Memory B cell (primary cell): ENCODE measurements around the gene TENT4B.
A peak's percentile ranks its signal among the peaks of the same experiment; 100 is the strongest.

Experiments
- ATAC-seq: fragments of 150-1000 bp; cut with Tn5 transposase; 2 replicates; pipeline ENCODE4 v1.10.0; 2021; ENCODE audit warnings: low read depth, mild to moderate bottlenecking, moderate library complexity
- DNase-seq, 2 donors: peaks; one replicate each; pipeline ENCODE4 v3.0.0; 2022; ENCODE audit warnings: low spot score in 2 of 2
- H3K27ac Mint-ChIP-seq: one replicate; pipeline ENCODE4 v1.8.0; 2022; ENCODE audit warnings: mild to moderate bottlenecking, moderate library complexity, mixed read lengths
- H3K27me3 Mint-ChIP-seq: one replicate; pipeline ENCODE4 v1.8.0; 2022; ENCODE audit warnings: mixed read lengths
- H3K36me3 Mint-ChIP-seq: one replicate; pipeline ENCODE4 v1.8.0; 2022; ENCODE audit warnings: mild to moderate bottlenecking, mixed read lengths
- H3K4me1 Mint-ChIP-seq: one replicate; pipeline ENCODE4 v1.8.0; 2022; ENCODE audit warnings: mixed read lengths
- H3K4me3 Mint-ChIP-seq: one replicate; pipeline ENCODE4 v1.8.0; 2022; ENCODE audit warnings: mild to moderate bottlenecking, moderate library complexity, mixed read lengths
- H3K9me3 Mint-ChIP-seq: one replicate; pipeline ENCODE4 v1.8.0; 2022; ENCODE audit warnings: mixed read lengths

Gene TENT4B

GRCh38 chr16:50244140-50244503 lies 91.0 kb downstream of the TENT4B start:
- peaks cover 2% of the 10 kb centered on the region for H3K4me1 Mint-ChIP-seq
- DNase-seq: no peak
- no peak overlapping the region for H3K27ac Mint-ChIP-seq
- H3K4me3 Mint-ChIP-seq: no peak overlapping the region
- no peaks in the 10 kb centered on the region for H3K36me3 Mint-ChIP-seq
- no peak for ATAC-seq
- no peaks in the 10 kb centered on the region for H3K9me3 Mint-ChIP-seq
- H3K27me3 Mint-ChIP-seq: no peaks in the 10 kb centered on the region

GRCh38 chr16:50244504-50245416 lies 91.7 kb downstream of the TENT4B start:
- Mint-ChIP-seq H3K4me1 (peaks cover 2% of the 10 kb centered on the region), H3K9me3 (no peaks in the 10 kb centered on the region), H3K4me3 (peak overlapping the region; percentile 37), H3K27me3 (no peaks in the 10 kb centered on the region), H3K36me3 (no peaks in the 10 kb centered on the region), H3K27ac (no peak overlapping the region)
- ATAC-seq: no peak
- no peak for DNase-seq

- Mint-ChIP-seq H3K27me3 (no peaks in the 10 kb centered on the region), H3K36me3 (no peaks in the 10 kb centered on the region), H3K27ac (no peak overlapping the region), H3K4me1 (peaks cover 2% of the 10 kb centered on the region), H3K4me3 (peak overlapping the region; percentile 74), H3K9me3 (no peaks in the 10 kb centered on the region)
- DNase-seq (peak; percentile 21 to 43), ATAC-seq (peak; percentile 85)
These were observed 92.6 kb downstream of the TENT4B start for GRCh38 chr16:50245417-50246298.

GRCh38 chr16:50246299-50247122 lies 93.4 kb downstream of the TENT4B start:
- peaks cover 2% of the 10 kb centered on the region for H3K4me1 Mint-ChIP-seq
- no peaks in the 10 kb centered on the region for H3K27me3 Mint-ChIP-seq
- H3K9me3 Mint-ChIP-seq: no peaks in the 10 kb centered on the region
- no peaks in the 10 kb centered on the region for H3K36me3 Mint-ChIP-seq
- ATAC-seq (peak; percentile 50), DNase-seq (peak in 1 of 2 donors; percentile 35)
- no peak overlapping the region for H3K27ac Mint-ChIP-seq
- H3K4me3 Mint-ChIP-seq: peak overlapping the region; percentile 84

- Mint-ChIP-seq H3K27me3 (no peaks in the 10 kb centered on the region), H3K4me3 (peak overlapping the region; percentile 84), H3K9me3 (no peaks in the 10 kb centered on the region), H3K27ac (no peak overlapping the region), H3K36me3 (no peaks in the 10 kb centered on the region), H3K4me1 (peaks cover 2% of the 10 kb centered on the region)
- ATAC-seq (no peak), DNase-seq (no peak)
These were observed 94.2 kb downstream of the TENT4B start for GRCh38 chr16:50247123-50247905.

- H3K27me3 Mint-ChIP-seq: no peaks in the 10 kb centered on the region
- peak overlapping the region; percentile 76 for H3K4me3 Mint-ChIP-seq
- H3K36me3 Mint-ChIP-seq: no peaks in the 10 kb centered on the region
- no peak for DNase-seq
- no peaks in the 10 kb centered on the region for H3K9me3 Mint-ChIP-seq
- H3K27ac Mint-ChIP-seq: no peak overlapping the region
- no peak for ATAC-seq
- peaks cover 2% of the 10 kb centered on the region for H3K4me1 Mint-ChIP-seq
These were observed 95.0 kb downstream of the TENT4B start for GRCh38 chr16:50247906-50248608.

GRCh38 chr16:50248845-50249244 lies 95.7 kb downstream of the TENT4B start:
- Mint-ChIP-seq H3K4me1 (peaks cover 2% of the 10 kb centered on the region), H3K36me3 (no peaks in the 10 kb centered on the region), H3K4me3 (no peak overlapping the region), H3K27ac (no peak overlapping the region), H3K9me3 (no peaks in the 10 kb centered on the region), H3K27me3 (no peaks in the 10 kb centered on the region)
- no peak for DNase-seq
- no peak for ATAC-seq

GRCh38 chr16:50251375-50252081 lies 98.4 kb downstream of the TENT4B start:
- no peaks in the 10 kb centered on the region for H3K36me3 Mint-ChIP-seq
- no peak overlapping the region for H3K27ac Mint-ChIP-seq
- H3K9me3 Mint-ChIP-seq: no peaks in the 10 kb centered on the region
- ATAC-seq: no peak
- peaks cover 2% of the 10 kb centered on the region for H3K4me1 Mint-ChIP-seq
- H3K4me3 Mint-ChIP-seq: no peak overlapping the region
- no peak for DNase-seq
- no peaks in the 10 kb centered on the region for H3K27me3 Mint-ChIP-seq

GRCh38 chr16:50252082-50252611 lies 99.0 kb downstream of the TENT4B start:
- H3K27ac Mint-ChIP-seq: no peak overlapping the region
- ATAC-seq: no peak
- no peaks in the 10 kb centered on the region for H3K9me3 Mint-ChIP-seq
- no peak for DNase-seq
- no peak overlapping the region for H3K4me3 Mint-ChIP-seq
- H3K27me3 Mint-ChIP-seq: no peaks in the 10 kb centered on the region
- H3K4me1 Mint-ChIP-seq: peaks cover 5% of the 10 kb centered on the region
- no peaks in the 10 kb centered on the region for H3K36me3 Mint-ChIP-seq

- H3K27me3 Mint-ChIP-seq: no peaks in the 10 kb centered on the region
- H3K27ac Mint-ChIP-seq: no peak overlapping the region
- no peaks in the 10 kb centered on the region for H3K9me3 Mint-ChIP-seq
- H3K36me3 Mint-ChIP-seq: no peaks in the 10 kb centered on the region
- H3K4me3 Mint-ChIP-seq: no peak overlapping the region
- DNase-seq: no peak
- H3K4me1 Mint-ChIP-seq: peaks cover 5% of the 10 kb centered on the region
- no peak for ATAC-seq
These were observed 99.9 kb downstream of the TENT4B start for GRCh38 chr16:50252874-50253513.

GRCh38 chr16:50253514-50253910 lies 100.4 kb downstream of the TENT4B start:
- Mint-ChIP-seq H3K4me3 (no peak overlapping the region), H3K27ac (no peak overlapping the region), H3K4me1 (peaks cover 5% of the 10 kb centered on the region), H3K36me3 (no peaks in the 10 kb centered on the region), H3K9me3 (no peaks in the 10 kb centered on the region), H3K27me3 (no peaks in the 10 kb centered on the region)
- no peak for ATAC-seq
- no peak for DNase-seq

- no peaks in the 10 kb centered on the region for H3K36me3 Mint-ChIP-seq
- H3K27me3 Mint-ChIP-seq: no peaks in the 10 kb centered on the region
- peaks cover 5% of the 10 kb centered on the region for H3K4me1 Mint-ChIP-seq
- no peak for DNase-seq
- H3K27ac Mint-ChIP-seq: no peak overlapping the region
- no peaks in the 10 kb centered on the region for H3K9me3 Mint-ChIP-seq
- H3K4me3 Mint-ChIP-seq: no peak overlapping the region
- ATAC-seq: no peak
These were observed 101.0 kb downstream of the TENT4B start for GRCh38 chr16:50254072-50254471.
